OCI-LY3 (cell line): ENCODE data around the gene VAC14.
A peak's percentile ranks its signal among the peaks of the same experiment; 100 is the strongest.

Source experiments
- H2AFZ ChIP-seq: fragments of 200-600, 300-600 bp; shearing (Covaris generic); 2 replicates; pipeline ENCODE4 v1.6.0; 2014; ENCODE audit warnings: antibody characterized with exemption, low read depth, low read length
- H3K27ac ChIP-seq: fragments of 200-600, 300-600 bp; sonication (generic); 2 replicates; pipeline ENCODE4 v1.5.1; 2014; ENCODE audit warnings: mild to moderate bottlenecking, low read length, moderate library complexity, mixed read lengths
- H3K27me3 ChIP-seq: fragments of 200-600, 300-600 bp; sonication (generic); 2 replicates; pipeline ENCODE4 v1.6.1; 2014; ENCODE audit warnings: low read depth, low read length, mixed read lengths
- H3K36me3 ChIP-seq: fragments of 200-600, 300-600 bp; sonication (generic); replicated peaks from 2 replicates; pipeline ENCODE3; 2014; ENCODE audit warnings: low read depth, low read length, mixed read lengths
- H3K4me1 ChIP-seq: fragments of 300-600, 200-600 bp; sonication (generic); 2 replicates; pipeline ENCODE4 v1.6.1; 2014; ENCODE audit warnings: low read length, mixed read lengths
- H3K4me2 ChIP-seq: fragments of 200-600, 300-600 bp; sonication (generic); 2 replicates; pipeline ENCODE4 v1.6.1; 2014; ENCODE audit warnings: low read length, mixed read lengths
- H3K4me3 ChIP-seq: fragments of 300-600, 200-600 bp; sonication (generic); 2 replicates; pipeline ENCODE4 v1.5.1; 2014; ENCODE audit warnings: antibody characterized with exemption, mild to moderate bottlenecking, low read length, moderate library complexity
- H3K79me2 ChIP-seq: fragments of 300-600, 200-600 bp; shearing (Covaris generic); 2 replicates; pipeline ENCODE4 v1.6.1; 2014; ENCODE audit warnings: mild to moderate bottlenecking, low read length, mixed read lengths
- H3K9ac ChIP-seq: fragments of 300-600, 200-600 bp; shearing (Covaris generic); 2 replicates; pipeline ENCODE4 v1.6.0; 2014; ENCODE audit warnings: mild to moderate bottlenecking, low read length, moderate library complexity
- H3K9me3 ChIP-seq: fragments of 200-600, 300-600 bp; shearing (Covaris generic); 2 replicates; pipeline ENCODE4 v1.6.1; 2014; ENCODE audit warnings: low read length, mixed read lengths; ENCODE audit not compliant: insufficient read depth
- H4K20me1 ChIP-seq: fragments of 200-600, 300-600 bp; sonication (generic); 2 replicates; pipeline ENCODE4 v1.6.1; 2016; ENCODE audit warnings: low read length, mixed read lengths; ENCODE audit not compliant: insufficient read depth
- EZH2phosphoT487 ChIP-seq: fragments of 200-600 bp; shearing (Covaris generic); IDR thresholded peaks from 2 replicates; pipeline ENCODE4 v1.6.1; 2018; ENCODE audit warnings: antibody characterized with exemption, mixed run types, low read depth
- TF ChIP-seq, protein P1 (sequence below): fragments of 200-600, 300-600 bp; sonication (generic); IDR thresholded peaks from 2 replicates; pipeline ENCODE4 v1.5.1; 2014; ENCODE audit warnings: antibody characterized with exemption, low read length, low read depth

The VAC14 gene

DNA sequence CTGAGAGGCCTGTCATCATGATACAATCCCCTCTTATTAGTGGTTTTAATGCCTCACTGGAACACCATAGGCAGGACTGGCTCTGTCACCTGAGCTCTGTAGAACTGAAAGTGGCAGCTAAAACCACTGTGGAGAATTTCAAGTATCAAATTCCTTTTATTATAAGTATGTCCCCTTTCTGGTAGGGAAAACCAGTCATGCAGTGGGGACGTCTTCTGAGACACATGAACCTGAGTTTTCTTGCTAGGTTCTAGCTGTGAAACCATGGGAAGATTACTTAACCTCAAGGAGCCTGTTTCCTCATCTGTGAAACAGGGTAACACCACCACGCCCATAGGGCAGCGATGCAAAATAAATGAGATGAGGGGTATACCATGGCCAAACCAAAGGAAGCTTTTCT, 4.7 kb downstream of the VAC14 start:
- peaks cover 66% of the 10 kb centered on the region for H3K4me1 ChIP-seq
- no peak overlapping the region for H3K27ac ChIP-seq
- H4K20me1 ChIP-seq, result peaks cover 24% of the 10 kb centered on the region; the same call in 1 of the 2 replicates
- peak overlapping the region; percentile 47; the same call in 1 of the 2 replicates for H3K4me2 ChIP-seq
- H3K4me3 ChIP-seq, result no peak overlapping the region
- peaks cover 8% of the 10 kb centered on the region for H3K36me3 ChIP-seq
- TF ChIP-seq EZH2phosphoT487, result no peak
- TF ChIP-seq, protein P1, sequence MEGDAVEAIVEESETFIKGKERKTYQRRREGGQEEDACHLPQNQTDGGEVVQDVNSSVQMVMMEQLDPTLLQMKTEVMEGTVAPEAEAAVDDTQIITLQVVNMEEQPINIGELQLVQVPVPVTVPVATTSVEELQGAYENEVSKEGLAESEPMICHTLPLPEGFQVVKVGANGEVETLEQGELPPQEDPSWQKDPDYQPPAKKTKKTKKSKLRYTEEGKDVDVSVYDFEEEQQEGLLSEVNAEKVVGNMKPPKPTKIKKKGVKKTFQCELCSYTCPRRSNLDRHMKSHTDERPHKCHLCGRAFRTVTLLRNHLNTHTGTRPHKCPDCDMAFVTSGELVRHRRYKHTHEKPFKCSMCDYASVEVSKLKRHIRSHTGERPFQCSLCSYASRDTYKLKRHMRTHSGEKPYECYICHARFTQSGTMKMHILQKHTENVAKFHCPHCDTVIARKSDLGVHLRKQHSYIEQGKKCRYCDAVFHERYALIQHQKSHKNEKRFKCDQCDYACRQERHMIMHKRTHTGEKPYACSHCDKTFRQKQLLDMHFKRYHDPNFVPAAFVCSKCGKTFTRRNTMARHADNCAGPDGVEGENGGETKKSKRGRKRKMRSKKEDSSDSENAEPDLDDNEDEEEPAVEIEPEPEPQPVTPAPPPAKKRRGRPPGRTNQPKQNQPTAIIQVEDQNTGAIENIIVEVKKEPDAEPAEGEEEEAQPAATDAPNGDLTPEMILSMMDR, result no peak
- no peaks in the 10 kb centered on the region for H3K27me3 ChIP-seq
- H2AFZ ChIP-seq, result no peak overlapping the region
- no peaks in the 10 kb centered on the region for H3K9me3 ChIP-seq
- peaks cover 94% of the 10 kb centered on the region for H3K79me2 ChIP-seq
- H3K9ac ChIP-seq, result no peak overlapping the region

DNA sequence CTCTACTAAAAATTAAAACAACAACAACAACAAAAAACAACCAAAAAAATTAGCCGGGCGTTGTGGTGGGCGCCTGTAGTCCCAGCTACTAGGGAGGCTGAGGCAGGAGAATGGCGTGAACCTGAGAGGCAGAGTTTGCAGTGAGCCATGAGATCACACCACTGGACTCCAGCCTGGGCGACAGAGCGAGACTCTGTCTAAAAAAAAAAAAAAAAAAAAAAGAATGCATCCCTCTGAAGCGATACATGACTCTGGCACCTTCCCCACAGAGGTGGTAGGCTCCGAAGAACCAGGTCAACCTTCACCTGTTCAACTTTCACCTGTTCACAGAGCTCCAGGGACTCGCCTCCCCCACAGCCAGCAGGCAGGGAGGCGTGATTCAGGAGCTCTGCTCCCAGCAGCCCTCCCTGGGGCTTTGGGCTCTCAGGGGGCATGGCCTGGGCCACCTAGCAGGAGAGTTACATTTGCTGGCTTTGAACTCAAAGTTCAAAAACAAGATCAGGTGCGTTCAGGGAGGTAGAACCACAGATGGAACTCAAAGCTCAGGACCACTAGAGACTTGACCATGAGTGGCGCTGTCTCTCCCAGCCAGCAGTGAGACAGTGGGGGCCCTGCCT, 5.6 kb downstream of the VAC14 start:
- Histone ChIP-seq H3K4me2 (peak overlapping the region; percentile 75; the same call in 1 of the 2 replicates), H3K36me3 (peaks cover 8% of the 10 kb centered on the region), H3K9ac (no peak overlapping the region; the same call in 1 of the 2 replicates), H3K9me3 (no peaks in the 10 kb centered on the region), H3K27ac (no peak overlapping the region), H3K79me2 (peaks cover 98% of the 10 kb centered on the region), H3K4me1 (peaks cover 74% of the 10 kb centered on the region), H3K4me3 (no peak overlapping the region; the same call in 1 of the 2 replicates), H2AFZ (no peak overlapping the region), H3K27me3 (no peaks in the 10 kb centered on the region), H4K20me1 (peaks cover 32% of the 10 kb centered on the region; the same call in 1 of the 2 replicates)
- TF ChIP-seq, protein P1, result peak; percentile 21; the same call in 1 of the 2 replicates
- TF ChIP-seq EZH2phosphoT487, result no peak

DNA sequence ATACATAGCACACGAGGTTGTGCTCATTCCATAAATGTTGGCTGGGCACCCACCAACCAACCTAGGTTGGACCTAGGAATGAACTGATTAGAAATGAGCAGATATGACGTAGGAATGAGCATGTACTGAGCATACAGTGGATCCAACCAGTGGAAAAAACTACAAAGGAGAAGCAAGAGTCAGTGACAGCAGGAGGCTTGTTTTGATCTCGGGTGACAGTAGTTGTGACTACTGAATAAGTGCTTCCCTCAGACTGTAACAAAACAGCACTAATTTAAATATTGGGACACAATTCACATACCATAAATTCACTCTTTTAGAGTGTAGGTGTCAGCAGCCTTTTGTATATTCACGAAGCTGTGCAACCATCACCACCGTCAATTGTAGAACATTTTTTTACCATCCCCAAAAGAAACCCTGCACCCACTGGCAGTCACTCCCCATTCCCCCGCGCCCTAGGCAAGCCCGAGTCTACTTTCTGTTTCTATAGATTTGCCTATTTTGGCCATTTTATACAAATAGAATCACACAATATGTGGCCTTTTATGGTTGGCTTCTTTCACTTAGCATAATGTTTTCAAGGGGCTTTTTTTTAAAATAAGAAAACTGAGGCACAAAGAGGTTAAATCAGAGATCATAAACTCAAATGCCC, 7.0 kb downstream of the VAC14 start:
- Histone ChIP-seq H3K79me2 (peaks cover 97% of the 10 kb centered on the region), H4K20me1 (peaks cover 36% of the 10 kb centered on the region; the same call in 1 of the 2 replicates), H3K36me3 (peaks cover 8% of the 10 kb centered on the region), H3K27ac (peak overlapping the region; percentile 25; the same call in 1 of the 2 replicates), H3K4me1 (peaks cover 67% of the 10 kb centered on the region), H3K4me2 (peak overlapping the region; percentile 75), H3K9ac (peak overlapping the region; percentile 36), H3K4me3 (peak overlapping the region; percentile 64), H3K9me3 (no peaks in the 10 kb centered on the region), H3K27me3 (no peaks in the 10 kb centered on the region), H2AFZ (no peak overlapping the region)
- TF ChIP-seq, protein P1, result no peak
- no peak for TF ChIP-seq EZH2phosphoT487

DNA sequence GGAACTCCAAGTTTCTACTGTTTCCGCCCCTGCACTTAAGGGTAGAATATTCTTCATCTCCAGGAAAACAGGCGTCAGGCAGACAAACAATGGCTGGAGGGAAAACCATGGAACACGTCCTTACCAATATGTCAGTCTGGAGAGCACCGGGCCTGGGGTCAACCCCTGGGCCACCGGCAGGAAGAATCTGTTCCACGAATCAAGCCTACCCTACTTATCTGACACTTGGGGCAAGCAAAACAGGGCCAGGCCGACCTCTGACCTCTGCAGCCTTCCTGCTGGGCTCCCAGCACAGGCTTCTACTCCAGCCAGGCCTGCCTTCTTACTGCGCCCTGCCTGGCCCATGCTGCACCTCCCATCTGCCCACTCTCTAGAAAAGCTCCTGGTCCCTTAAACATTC, 10.1 kb downstream of the VAC14 start:
- peaks cover 33% of the 10 kb centered on the region; the same call in 1 of the 2 replicates for H4K20me1 ChIP-seq
- peaks cover 88% of the 10 kb centered on the region for H3K79me2 ChIP-seq
- no peak overlapping the region for H3K4me3 ChIP-seq
- H2AFZ ChIP-seq, result no peak overlapping the region
- H3K4me1 ChIP-seq, result peaks cover 76% of the 10 kb centered on the region
- no peak overlapping the region for H3K27ac ChIP-seq
- H3K9ac ChIP-seq, result no peak overlapping the region
- H3K4me2 ChIP-seq, result no peak overlapping the region
- H3K27me3 ChIP-seq, result no peaks in the 10 kb centered on the region
- H3K9me3 ChIP-seq, result no peaks in the 10 kb centered on the region
- peaks cover 9% of the 10 kb centered on the region for H3K36me3 ChIP-seq
- TF ChIP-seq, protein P1, result no peak
- TF ChIP-seq EZH2phosphoT487, result no peak
